HL-60/S4 treated with phorbol 12-myristate 13-acetate at 8.2 ng/mL for 4 days and 3 days (cell line): ENCODE results near the gene TSPAN18.

Source experiments
- in situ Hi-C: fragments of 300-500 bp; cut with MboI; formaldehyde crosslinking; loops from 2 replicates; pipeline ENCODE4 v1.15.0; 2022; ENCODE audit warnings: low sequenced_read_pairs

Gene TSPAN18

DNA sequence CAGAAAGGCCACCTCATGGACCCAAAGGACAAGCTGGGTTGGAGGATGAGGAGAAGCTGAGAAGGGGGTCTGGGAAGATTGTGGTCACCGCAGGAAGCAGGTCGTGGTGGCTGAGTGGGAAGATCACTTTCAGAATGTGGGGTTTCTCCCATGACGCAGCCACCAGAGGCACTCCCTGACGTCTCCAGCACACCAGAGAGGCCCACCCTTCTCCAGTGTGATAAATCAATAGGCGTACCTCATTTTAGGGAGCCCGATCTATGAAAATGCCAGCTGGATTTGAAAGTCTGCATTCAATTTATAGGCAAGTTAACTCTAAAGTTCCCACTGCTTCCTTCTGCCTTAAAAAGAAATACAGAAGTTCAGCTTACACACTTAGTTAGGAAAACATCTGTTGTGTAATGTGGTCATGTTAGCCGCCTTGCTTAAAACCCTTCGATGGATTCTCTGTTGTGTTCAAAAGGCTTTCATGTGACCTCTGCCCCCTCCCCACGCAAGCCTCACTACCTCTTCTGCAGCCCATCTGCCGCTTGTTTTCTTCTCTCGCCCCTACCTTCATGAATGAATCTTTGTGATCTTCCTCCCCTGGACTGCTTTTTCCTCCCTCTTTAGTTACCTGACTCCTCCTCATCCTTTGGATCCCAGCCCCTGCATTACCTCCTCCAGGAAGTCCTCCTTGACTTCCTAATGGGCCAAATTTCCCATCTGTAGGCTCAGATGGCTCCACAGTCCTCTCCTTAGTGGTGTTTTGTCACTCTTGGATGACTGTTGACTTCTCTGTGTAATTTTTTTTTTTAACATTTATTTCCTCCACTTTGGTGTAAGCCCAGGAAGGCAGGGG, 10.7 kb downstream of the TSPAN18 start:
- in situ Hi-C loops = no loop called here

GRCh38 chr11:44738791-44739190, 12.0 kb downstream of the TSPAN18 start:
- in situ Hi-C loops = no loop called here

GRCh38 chr11:44740967-44741366, 14.2 kb downstream of the TSPAN18 start:
- in situ Hi-C loops = no loop called here

DNA sequence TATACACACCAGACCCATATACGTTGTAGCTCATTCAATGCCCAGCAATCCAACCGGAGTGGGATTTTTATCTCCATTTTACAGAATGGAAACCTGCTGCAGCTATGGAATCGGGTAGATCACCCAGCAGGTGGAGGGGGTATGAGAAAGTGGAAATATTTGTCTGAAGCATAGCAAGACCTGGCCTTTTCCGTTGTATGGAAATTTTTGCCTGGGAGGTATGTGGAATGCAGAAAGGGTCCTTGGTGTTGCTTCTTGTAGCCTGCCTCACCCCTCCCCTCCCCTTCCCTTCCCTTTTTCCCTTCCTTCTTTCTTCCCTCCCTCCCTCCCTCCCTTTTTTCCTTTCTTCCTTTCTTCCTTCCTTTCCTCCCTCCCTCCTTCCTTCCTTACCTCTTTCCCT, 15.2 kb downstream of the TSPAN18 start:
- in situ Hi-C loops = no loop called here

DNA sequence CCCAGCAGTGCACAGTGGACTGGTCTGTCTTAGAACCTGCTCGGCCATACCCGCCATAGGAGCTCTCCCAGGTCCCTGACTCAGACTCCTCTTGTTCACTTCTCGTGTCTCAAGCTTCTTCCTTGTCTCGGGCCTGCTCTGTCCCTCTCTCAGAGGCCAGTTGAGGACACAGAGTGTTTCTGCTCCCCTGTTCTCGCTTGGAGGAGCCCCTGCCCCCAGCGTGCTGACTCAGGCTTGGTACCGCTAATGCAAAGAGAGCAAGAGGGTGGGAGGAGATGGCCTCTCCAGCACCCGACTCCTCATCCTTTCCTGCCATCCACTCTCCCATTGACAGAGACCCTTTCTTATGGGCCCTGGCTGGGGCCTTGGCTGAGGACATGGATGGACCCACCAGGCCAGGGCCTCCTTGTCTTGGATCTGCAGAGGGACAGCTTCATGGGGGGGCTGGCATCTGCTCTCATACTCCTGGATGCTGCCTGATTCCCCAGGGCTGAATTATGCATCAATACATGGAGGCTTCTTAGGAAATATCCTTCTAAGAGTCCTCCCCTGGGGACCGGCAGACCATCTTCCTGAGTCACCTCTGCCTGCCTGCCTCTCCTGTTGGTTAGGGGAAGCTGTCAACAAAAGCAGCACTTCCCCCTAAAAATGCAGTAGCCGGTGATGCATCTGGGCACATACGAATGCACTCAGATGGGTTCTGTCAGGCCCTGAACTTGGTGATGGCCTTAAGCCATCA, 15.9 kb downstream of the TSPAN18 start:
- in situ Hi-C loops = no loop called here

DNA sequence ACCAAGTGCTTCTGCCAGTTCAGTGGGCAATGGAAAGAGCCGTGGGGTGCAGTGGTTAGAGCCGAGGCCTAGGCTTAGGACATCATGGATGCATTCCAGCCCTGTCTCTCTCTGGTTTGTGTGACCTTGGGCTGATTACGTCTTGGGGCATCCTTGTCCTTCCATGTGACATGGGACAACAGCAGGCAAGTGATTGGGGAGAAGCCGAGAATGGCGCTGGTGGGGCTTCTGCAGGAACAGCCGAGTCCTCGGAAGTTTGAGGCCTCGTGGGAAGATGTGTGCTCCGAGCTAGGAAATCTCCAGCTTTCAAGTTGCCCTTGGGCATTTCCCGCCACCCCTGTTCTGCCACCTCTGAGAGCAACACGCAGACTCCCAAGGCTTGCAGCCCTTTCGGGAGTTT, 16.6 kb downstream of the TSPAN18 start:
- in situ Hi-C loops = no loop called here

- in situ Hi-C loops = no loop called here
These were observed 17.3 kb downstream of the TSPAN18 start for GRCh38 chr11:44743959-44744557.

GRCh38 chr11:44746894-44747293, 20.1 kb downstream of the TSPAN18 start:
- in situ Hi-C loops = no loop called here

- in situ Hi-C loops = no loop called here
These were observed 20.6 kb downstream of the TSPAN18 start for GRCh38 chr11:44747316-44747715.

GRCh38 chr11:44747836-44748235, 21.1 kb downstream of the TSPAN18 start:
- in situ Hi-C loops = no loop called here

DNA sequence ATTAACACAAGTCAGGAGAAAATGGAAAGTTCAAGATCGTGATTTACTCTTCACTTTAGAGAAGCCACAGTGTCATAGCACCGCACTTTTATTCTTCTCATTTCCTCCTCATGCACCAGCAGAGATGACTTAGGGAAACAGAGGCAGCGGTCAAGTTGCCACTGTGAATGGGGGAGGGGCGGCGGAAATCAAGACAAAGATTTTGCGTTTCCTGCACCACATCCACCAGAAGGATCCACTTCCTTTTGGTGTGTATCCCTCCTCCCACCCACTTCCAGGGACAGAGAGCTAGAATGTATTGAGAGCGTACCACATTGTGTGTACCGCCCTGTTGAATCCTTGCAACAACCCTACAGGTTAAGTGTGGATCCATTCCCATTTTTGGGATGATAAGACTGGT, 21.8 kb downstream of the TSPAN18 start:
- in situ Hi-C loops = no loop called here

GRCh38 chr11:44749189-44749588, 22.4 kb downstream of the TSPAN18 start:
- in situ Hi-C loops = no loop called here

GRCh38 chr11:44750551-44751465, 24.0 kb downstream of the TSPAN18 start:
- in situ Hi-C loops = no loop called here

DNA sequence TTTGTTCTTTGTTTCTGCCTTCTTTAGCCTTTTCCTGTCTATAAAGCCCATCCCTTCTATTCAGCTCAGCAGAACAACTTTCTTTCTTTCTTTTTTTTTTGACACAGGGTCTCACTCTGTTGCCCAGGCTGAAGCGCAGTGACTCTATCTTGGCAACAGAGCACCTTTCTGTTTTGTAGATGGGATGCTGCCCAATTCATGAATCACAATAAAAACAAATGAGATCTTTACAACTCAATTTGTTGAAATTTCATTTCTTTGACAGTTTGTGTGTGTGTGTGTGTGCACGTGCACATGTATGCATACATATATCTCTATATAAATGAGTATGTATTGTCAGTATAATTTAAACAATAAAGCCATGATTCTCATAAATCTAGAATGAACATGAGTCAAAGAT, 25.5 kb downstream of the TSPAN18 start:
- in situ Hi-C loops = no loop called here

- in situ Hi-C loops = no loop called here
These were observed 26.0 kb downstream of the TSPAN18 start for GRCh38 chr11:44752713-44753112.

DNA sequence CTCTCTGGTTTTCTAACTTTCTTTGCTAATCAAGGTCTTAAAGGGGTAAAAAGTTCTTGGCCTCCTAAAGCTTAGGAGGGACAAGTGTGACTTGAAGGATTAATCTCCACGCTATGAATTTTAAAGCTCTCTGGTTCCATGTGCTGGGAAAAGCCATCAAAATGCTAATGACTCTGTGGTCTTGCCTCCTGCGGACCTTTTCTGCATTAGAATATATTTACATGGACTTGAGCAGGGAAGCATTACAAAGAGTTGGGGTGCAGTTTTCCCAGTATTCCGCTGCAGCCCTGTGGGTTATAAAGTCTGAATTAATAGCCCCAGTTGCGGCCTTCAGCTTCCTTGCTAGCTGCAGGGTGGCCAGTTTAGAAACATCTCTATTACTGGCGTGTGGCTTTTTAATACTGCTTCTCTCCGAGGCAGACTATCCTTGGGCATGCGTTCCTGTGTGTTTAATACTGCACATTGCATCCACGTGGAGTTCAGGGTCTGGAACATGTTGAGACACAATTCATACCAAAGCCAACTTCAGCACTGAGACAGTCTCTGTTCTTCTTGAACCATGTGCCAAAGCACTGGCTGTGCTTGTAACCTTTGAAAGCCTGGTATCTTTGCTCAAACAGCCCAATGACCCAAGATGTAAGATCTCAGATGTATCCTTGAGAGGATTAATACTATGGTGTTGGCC, 27.3 kb downstream of the TSPAN18 start:
- in situ Hi-C loops = no loop called here

GRCh38 chr11:44754876-44755555, 28.3 kb downstream of the TSPAN18 start:
- in situ Hi-C loops = no loop called here

DNA sequence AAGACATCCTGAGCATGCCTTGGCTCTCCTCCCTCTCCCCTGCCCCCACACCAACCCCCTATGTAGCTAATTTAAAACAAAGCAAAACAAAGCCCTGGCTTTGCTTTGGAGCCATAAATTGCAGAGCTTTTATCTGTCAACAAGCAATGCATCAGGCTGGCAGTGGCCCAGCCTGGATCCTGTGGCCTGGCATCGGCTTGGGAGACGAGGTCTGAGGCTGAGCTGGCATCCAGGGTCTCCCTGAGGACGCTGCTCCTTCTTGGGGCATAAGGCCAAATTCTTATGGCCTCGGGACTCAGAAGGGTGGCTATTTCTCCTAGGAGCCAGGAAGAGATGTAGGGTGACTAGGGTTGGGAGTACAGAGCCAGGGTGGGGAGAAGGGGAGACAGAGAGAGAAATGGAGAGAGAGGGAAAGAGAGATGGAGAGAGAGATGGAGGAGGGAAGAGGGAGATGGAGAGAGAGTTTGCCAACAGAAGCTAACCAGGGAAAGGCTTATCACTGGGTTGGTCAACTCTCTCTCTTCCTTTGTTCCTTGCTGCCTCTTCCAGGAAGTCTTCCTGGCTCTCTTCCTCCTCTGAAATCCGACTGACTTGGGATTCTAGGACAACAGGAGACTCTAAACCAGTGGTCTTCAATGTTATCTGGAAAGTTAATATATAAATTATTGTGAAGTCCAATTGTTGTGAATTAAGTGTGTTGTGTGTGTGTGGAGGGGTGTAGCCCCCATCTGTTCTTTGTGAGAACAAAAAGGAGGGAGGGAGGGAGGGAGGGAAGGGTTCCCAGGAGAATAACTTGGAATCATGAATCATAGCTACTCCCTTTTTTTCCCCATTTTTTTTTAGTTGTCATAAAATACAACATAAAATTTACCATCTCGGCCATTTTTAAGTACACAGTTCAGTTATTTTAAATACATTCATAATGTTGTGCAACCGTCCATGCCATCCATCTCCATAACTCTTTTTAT, 29.1 kb downstream of the TSPAN18 start:
- in situ Hi-C loops = no loop called here

- in situ Hi-C loops = no loop called here
These were observed 32.2 kb downstream of the TSPAN18 start for GRCh38 chr11:44758983-44759382.
